ENCODE measurements around the gene APAF1.
A peak's percentile ranks its signal among the peaks of the same experiment; 100 is the strongest.

APAF1 gene

GRCh38 chr12:98644433-98644711 is 718 bp upstream of the APAF1 start:
- FAIRE-seq = no peak
- DNase-seq (ENCODE audit: insufficient read length, low spot score) = peak; percentile 29

GRCh38 chr12:98645572-98646067 is 530 bp downstream of the APAF1 start:
- DNase-seq (ENCODE audit: insufficient read length, low spot score) (peak; percentile 26), FAIRE-seq (no peak)
- no peak for TF ChIP-seq POLR2A (IDR thresholded peaks at IDR 0.05; ENCODE audit: low read depth, low read length)

More at GRCh38 chr12:98644433-98644711, 718 bp upstream of the APAF1 start:
- no peak for TF ChIP-seq POLR2A (IDR thresholded peaks at IDR 0.05; ENCODE audit: low read depth, low read length)

GRCh38 chr12:98646294-98647090 is 1.4 kb downstream of the APAF1 start:
- DNase-seq (ENCODE audit: insufficient read length, low spot score) (no peak), FAIRE-seq (peak; percentile 30)
- no peak for TF ChIP-seq POLR2A (IDR thresholded peaks at IDR 0.05; ENCODE audit: low read depth, low read length)

GRCh38 chr12:98651328-98651727 is 6.2 kb downstream of the APAF1 start:
- no peak for TF ChIP-seq POLR2A (IDR thresholded peaks at IDR 0.05; ENCODE audit: low read depth, low read length)
- FAIRE-seq (no peak), DNase-seq (ENCODE audit: insufficient read length, low spot score) (no peak)

DNA sequence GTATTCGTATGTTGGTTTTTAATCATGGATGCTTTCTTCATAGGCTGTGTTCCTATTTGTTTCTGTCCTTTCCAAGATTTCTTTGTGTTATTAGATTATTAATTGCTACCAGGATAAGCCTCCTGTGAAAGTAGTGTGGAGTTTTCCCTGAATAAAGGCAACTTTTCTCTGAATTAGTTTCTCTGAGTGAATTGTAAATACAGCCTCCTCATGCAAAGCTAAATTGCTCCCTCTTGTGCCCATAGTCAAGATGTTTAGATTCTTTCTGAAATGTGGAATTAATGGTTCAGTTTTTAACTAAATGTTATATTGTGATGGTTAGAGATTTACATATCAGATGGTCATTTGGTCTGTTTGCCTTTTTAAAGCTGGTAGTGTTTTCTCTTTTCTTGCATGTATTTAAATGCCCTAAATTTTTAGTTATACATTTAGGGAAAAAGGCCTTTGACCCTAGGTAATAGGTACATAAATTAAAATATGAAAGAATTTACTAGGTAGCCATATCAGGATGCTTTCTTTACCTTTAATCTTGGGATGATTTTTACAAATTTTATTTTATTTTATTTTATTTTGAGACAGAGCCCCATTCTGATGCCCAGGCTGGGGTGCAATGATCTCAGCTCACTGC is 8.9 kb downstream of the APAF1 start:
- FAIRE-seq = peak; percentile 75
- DNase-seq (ENCODE audit: insufficient read length, low spot score) = no peak
- TF ChIP-seq POLR2A (IDR thresholded peaks at IDR 0.05; ENCODE audit: low read depth, low read length) = no peak

GRCh38 chr12:98656289-98657101 is 11.4 kb downstream of the APAF1 start:
- no peak for TF ChIP-seq POLR2A (IDR thresholded peaks at IDR 0.05; ENCODE audit: low read depth, low read length)
- DNase-seq (ENCODE audit: insufficient read length, low spot score) (no peak), FAIRE-seq (peak; percentile 20)

DNA sequence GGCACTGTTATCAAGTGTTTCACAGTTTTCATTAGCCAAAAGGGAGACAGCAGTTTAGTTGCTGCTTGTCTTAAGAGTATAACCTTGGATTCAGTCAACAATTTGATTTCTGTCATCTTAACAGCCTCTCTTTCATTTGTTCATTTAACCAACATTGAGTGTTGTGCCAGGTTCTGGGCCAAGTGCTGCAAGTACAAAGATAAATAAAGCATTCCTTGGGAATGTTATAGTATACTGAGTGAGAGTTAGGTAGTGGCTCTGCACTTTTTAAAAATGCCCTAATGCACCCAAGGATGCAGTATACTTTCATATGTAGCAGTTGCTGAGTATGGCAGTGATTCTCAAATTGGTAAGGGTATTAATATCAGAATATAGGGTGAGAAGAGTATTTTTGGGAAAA is 15.4 kb downstream of the APAF1 start:
- no peak for TF ChIP-seq POLR2A (IDR thresholded peaks at IDR 0.05; ENCODE audit: low read depth, low read length)
- FAIRE-seq (no peak), DNase-seq (ENCODE audit: insufficient read length, low spot score) (no peak)

DNA sequence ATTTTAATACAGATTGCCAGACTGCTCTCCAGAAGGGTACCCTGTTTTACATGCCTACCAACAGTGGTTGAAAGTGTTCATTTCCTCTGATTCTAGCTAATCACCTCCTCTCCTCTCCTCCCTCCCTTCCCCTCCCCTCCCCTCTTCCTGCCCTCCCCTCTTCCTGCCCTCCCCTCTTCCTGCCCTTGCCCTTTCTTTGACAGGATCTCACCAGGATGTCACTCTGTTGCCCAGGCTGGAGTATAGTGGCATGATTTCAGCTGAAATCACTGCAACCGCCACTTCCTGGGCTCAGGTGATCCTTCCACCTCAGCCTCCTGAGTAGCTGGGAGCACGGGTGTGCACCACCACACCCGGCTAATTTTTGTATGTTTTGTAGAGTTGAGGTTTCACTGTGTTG is 24.7 kb downstream of the APAF1 start:
- no peak for TF ChIP-seq POLR2A (IDR thresholded peaks at IDR 0.05; ENCODE audit: low read depth, low read length)
- DNase-seq (ENCODE audit: insufficient read length, low spot score) (no peak), FAIRE-seq (no peak)

GRCh38 chr12:98671459-98671858 is 26.4 kb downstream of the APAF1 start:
- DNase-seq (ENCODE audit: insufficient read length, low spot score) = no peak
- FAIRE-seq = no peak
- TF ChIP-seq POLR2A (IDR thresholded peaks at IDR 0.05; ENCODE audit: low read depth, low read length) = no peak

- FAIRE-seq = no peak
These were observed 29.8 kb downstream of the APAF1 start for GRCh38 chr12:98674841-98675240.

DNA sequence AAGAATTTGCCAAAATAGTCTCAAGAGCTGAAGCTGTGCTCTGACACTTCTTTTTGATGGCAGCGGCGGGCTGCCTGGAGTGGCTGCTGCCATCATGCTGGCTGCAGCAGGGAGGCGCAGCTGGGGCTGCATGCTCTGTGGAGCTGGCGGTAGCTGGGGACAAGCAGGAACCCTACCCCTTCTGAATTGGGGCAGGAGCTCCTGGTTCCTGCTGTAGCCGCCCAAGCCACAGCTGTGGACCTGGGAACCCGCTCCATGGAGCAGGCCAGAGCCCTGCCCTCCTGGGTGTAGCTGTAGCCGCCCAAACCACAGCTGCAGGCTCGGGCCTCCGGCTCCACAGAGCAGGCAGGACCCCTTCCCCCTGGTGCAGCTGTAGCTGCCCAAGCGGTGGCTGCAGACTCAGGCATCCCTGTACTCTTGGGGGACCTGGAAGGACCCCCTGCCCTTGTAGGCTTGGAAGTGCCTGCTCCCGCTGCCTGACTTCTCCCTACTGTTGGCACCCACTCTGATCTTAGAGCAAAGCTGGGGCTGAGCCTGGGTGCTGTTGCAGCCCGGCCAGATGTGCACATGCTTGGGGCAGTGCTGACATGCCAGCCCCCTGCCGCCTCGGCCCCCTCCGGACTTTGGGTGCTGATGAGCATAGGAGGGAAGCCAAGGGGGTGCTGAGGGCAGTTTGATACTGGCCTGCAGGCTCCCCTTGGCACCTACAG is 33.3 kb downstream of the APAF1 start:
- no peak for TF ChIP-seq POLR2A (IDR thresholded peaks at IDR 0.05; ENCODE audit: low read depth, low read length)
- no peak for DNase-seq (ENCODE audit: insufficient read length, low spot score)
- no peak for FAIRE-seq

More at GRCh38 chr12:98674841-98675240, 29.8 kb downstream of the APAF1 start:
- TF ChIP-seq POLR2A (IDR thresholded peaks at IDR 0.05; ENCODE audit: low read depth, low read length) = no peak
- no peak for DNase-seq (ENCODE audit: insufficient read length, low spot score)

- no peak for TF ChIP-seq POLR2A (IDR thresholded peaks at IDR 0.05; ENCODE audit: low read depth, low read length)
- FAIRE-seq = no peak
These were observed 34.0 kb downstream of the APAF1 start for GRCh38 chr12:98678946-98679610.

DNA sequence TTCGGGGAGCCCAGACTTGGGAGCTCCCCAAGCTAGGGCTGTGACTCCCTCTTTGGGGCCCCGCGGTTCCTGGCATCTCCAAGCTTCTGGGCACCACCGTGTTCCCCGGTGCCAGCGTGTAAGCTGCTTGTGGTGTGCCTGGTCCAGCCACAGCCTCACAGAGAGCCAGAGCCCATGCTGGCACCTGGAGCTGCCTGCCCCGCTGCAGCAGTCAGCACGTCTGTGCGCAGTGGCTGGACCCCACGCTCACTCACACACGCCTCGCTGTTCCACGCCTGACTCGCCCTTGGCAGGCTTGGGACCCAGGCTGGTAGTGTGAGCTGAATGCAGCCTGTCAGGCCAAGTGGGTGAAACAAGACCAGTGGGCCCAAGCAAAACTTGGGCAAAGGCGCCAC is 34.5 kb downstream of the APAF1 start:
- no peak for FAIRE-seq
- no peak for DNase-seq (ENCODE audit: insufficient read length, low spot score)

More at GRCh38 chr12:98678946-98679610, 34.0 kb downstream of the APAF1 start:
- DNase-seq (ENCODE audit: insufficient read length, low spot score) = no peak

More for the DNA sequence above, 34.5 kb downstream of the APAF1 start:
- TF ChIP-seq POLR2A (IDR thresholded peaks at IDR 0.05; ENCODE audit: low read depth, low read length) = no peak

All from H54 (cell line).